ENCODE results near the gene TIPARP.

Gene TIPARP

DNA sequence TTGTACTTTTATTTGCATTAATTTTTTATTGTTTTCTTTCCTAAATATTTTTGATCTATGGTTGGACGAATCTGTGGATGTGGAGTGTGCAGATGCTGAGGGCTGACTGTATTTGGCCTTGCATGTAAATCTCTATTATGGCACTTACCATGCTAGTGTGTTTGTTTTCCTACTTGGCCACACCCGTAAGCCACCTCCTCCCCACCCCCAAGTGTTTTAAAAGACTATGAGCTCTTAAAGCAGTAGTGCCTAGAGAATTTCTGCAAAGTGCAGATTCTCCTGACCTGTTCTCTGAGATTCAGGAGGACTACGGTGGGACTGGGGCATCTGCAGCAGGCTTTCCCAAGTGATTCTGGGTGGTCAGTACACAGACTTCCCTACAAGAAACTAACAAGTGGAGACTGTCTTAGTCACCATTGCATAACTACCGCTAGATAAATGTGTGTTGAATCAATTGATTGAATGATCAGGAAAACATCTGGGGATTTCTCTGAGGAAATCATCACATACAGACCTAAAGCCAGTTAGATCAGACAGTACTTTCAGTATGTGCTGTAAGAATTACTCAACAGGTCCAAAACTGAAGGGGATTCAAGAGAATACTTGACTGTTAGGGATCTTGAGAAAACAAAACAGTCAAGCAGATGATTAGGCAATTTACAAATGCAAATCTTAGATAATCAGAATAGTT lies 6.2 kb upstream of the TIPARP start:
- no peak overlapping the region for H3K4me3 ChIP-seq (ENCODE audit: low read length)
- TF ChIP-seq, protein P1, sequence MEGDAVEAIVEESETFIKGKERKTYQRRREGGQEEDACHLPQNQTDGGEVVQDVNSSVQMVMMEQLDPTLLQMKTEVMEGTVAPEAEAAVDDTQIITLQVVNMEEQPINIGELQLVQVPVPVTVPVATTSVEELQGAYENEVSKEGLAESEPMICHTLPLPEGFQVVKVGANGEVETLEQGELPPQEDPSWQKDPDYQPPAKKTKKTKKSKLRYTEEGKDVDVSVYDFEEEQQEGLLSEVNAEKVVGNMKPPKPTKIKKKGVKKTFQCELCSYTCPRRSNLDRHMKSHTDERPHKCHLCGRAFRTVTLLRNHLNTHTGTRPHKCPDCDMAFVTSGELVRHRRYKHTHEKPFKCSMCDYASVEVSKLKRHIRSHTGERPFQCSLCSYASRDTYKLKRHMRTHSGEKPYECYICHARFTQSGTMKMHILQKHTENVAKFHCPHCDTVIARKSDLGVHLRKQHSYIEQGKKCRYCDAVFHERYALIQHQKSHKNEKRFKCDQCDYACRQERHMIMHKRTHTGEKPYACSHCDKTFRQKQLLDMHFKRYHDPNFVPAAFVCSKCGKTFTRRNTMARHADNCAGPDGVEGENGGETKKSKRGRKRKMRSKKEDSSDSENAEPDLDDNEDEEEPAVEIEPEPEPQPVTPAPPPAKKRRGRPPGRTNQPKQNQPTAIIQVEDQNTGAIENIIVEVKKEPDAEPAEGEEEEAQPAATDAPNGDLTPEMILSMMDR (IDR thresholded peaks at IDR 0.05; ENCODE audit: insufficient read depth, low read depth, low read length, missing control alignments) = no peak
- peak; percentile 69 for DNase-seq (ENCODE audit: low read depth)

DNA sequence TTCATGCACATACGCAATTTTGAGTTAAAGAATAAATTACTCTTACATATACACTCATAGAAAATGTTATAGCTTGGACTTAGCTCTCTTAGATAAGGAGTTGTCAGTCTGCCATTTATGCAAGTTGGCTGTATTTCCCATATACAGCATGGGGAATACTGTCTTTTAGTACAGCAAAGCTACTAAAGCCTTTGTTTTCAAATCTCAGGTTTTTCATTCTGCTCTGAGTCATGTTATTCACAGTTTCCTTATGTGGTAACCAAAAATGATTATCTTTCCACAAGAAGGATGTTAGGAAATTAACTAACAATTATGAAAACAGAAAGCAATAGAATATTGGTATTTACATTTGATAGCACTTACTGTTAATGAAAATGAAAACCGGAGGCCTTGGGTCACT lies 4.3 kb upstream of the TIPARP start:
- TF ChIP-seq, protein P1 (IDR thresholded peaks at IDR 0.05; ENCODE audit: insufficient read depth, low read depth, low read length, missing control alignments) = no peak
- no peak overlapping the region for H3K4me3 ChIP-seq (ENCODE audit: low read length)
- DNase-seq (ENCODE audit: low read depth) = no peak

DNA sequence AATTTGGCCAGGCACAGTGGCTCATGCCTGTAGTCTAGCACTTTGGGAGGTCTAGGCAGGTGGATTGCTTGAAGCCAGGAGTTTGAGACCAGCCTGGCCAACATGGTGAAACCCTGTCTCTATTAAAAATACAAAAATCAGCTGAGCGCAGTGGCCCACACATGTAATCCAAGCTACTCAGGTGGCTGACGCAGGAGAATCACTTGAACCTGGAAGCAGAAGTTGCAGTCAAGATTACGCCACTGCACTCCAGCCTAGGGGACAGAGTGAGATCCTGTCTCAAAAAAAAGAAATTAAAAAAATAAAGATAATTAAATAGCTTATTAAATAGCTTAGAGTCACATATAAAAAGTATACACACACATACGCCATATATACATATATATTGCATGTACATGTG lies 3.7 kb upstream of the TIPARP start:
- DNase-seq (ENCODE audit: low read depth) = no peak
- H3K4me3 ChIP-seq (ENCODE audit: low read length) = no peak overlapping the region
- TF ChIP-seq, protein P1 (IDR thresholded peaks at IDR 0.05; ENCODE audit: insufficient read depth, low read depth, low read length, missing control alignments) = no peak

DNA sequence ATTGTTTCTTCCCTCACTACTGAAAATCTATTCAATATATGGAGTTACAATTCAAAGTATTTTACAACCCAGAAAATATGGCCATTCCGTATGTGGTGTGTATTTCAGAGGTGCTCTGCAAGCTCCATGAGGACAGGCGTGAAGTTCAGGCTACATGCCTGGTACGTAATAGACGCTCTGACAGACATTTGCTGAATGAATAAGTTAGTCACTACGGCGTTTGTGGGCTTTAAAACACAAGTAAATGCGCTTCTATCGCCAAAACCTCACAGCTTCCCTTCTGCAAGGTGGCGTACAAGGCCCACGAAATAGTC lies 701 bp upstream of the TIPARP start:
- TF ChIP-seq, protein P1 (IDR thresholded peaks at IDR 0.05; ENCODE audit: insufficient read depth, low read depth, low read length, missing control alignments) = no peak
- H3K4me3 ChIP-seq (ENCODE audit: low read length) = peak overlapping the region; percentile 86
- DNase-seq (ENCODE audit: low read depth) = no peak

DNA sequence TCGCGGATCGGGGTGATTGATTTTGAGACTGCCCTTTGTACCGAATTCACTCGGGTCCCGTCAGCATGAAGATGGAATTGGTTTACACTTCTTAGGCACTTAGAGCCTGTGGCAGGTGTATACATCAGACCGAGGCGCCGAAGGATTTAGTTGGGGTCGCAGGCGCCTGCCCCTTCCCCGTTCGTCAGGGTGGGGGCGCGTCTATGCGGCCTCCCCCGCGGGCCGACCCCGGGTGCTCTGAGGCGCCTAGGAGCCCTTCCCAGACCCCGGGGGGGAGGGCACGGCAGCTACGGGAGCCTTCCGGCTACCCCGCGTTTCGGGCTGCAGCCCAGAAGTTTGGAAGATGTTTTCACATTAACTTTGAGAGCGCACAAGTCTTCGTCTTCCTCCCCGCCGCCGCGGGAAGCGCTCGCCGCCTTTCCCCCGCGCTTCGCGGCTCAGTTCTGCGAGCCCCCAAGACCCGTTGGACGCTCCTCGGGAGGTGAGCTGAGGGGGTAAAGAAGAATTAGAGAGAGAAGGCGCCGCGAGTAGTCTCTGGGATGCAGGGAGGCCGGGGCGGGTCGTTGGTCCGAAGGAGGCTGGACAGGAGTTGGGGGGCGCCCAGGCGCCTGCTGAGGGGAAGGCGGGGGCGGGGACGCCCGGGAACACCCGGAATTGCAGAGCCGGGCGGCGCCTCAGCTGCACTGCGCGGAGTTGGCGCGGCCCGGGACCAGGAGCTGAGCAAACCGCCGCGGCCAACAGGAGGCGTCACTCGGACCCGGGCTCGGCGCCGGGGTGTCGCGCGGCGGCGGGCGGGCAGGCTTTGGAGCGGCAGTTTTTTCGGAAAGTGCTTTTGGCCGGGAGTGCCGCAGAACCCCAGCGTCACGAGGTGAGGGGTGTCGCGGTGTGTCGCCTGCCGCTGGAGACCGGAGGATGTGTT lies 780 bp downstream of the TIPARP start:
- TF ChIP-seq, protein P1 (IDR thresholded peaks at IDR 0.05; ENCODE audit: insufficient read depth, low read depth, low read length, missing control alignments) = no peak
- H3K4me3 ChIP-seq (ENCODE audit: low read length) = peak overlapping the region; percentile 86
- peak; percentile 36 for DNase-seq (ENCODE audit: low read depth)

DNA sequence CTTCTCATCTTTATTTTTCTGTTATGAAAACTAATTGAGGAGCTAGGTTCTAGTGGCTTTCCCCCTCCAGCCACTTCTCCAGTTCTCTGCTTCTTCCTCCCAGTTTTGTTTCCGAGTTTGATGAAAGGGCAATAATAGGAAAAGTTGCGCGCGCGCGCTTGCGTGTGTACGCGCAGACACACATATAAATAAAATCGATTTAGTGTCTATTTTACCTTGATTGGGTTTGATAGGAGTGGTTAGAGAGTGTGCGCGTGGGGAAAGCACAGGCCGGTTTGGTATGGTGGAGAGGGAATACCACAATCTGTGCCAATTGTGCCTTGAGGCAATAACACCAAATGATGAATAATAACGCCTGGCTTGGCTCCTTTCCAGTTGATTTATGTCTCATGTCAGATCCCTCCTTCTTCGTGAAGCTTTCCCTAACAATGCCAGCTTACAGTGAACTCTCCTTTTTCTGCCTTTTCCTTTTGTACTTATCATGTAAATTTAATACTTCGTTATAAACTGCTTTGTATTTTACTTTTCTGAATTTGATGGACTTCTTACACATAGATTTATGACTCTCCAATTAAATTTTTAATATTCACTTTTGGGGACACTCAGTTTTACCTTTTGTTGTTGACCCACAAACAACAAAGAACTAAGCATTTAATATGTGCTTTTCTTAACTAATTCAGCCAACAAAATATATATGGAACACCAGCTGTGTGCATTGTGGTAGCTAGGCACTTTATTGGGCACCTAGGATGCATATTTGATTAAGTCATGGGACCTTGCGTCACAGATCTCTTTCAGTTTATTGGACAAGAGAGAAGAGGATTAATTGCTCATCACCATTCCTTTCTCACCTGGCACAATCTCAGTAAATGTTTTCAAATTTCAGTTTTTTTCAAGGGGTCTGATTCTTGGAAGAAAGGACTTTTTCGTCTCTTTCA lies 1.7 kb downstream of the TIPARP start:
- TF ChIP-seq, protein P1 (IDR thresholded peaks at IDR 0.05; ENCODE audit: insufficient read depth, low read depth, low read length, missing control alignments) = no peak
- peak; percentile 97 for DNase-seq (ENCODE audit: low read depth)
- H3K4me3 ChIP-seq (ENCODE audit: low read length) = peak overlapping the region; percentile 86
